Measurements from ENCODE around the gene SAMD4B.

DNA sequence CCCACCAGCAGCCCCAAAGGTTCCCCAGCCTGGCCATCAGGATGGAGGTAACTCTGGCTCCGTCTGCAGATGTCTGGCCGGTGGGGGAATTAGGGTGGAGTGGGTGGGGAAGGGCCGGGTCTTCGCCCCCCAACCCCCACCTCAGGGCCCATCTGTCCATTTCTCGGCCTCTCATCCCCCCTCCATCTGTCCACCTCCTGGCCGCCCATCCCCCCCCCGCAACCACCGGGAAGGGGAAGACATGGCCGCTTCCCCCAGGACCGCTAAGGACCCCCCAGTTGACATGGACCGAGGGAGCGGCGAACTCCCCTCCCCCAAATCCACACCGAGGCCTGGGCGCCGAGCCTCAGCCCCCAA, 22.4 kb upstream of the SAMD4B start:
- TF ChIP-seq, protein P1, sequence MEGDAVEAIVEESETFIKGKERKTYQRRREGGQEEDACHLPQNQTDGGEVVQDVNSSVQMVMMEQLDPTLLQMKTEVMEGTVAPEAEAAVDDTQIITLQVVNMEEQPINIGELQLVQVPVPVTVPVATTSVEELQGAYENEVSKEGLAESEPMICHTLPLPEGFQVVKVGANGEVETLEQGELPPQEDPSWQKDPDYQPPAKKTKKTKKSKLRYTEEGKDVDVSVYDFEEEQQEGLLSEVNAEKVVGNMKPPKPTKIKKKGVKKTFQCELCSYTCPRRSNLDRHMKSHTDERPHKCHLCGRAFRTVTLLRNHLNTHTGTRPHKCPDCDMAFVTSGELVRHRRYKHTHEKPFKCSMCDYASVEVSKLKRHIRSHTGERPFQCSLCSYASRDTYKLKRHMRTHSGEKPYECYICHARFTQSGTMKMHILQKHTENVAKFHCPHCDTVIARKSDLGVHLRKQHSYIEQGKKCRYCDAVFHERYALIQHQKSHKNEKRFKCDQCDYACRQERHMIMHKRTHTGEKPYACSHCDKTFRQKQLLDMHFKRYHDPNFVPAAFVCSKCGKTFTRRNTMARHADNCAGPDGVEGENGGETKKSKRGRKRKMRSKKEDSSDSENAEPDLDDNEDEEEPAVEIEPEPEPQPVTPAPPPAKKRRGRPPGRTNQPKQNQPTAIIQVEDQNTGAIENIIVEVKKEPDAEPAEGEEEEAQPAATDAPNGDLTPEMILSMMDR (IDR thresholded peaks at IDR 0.05) = no peak
- TF ChIP-seq EP300 (IDR thresholded peaks at IDR 0.05) (no peak), POLR2A (IDR thresholded peaks at IDR 0.05) (no peak)
